Measurements from ENCODE around the gene LETM1.

The LETM1 gene

DNA sequence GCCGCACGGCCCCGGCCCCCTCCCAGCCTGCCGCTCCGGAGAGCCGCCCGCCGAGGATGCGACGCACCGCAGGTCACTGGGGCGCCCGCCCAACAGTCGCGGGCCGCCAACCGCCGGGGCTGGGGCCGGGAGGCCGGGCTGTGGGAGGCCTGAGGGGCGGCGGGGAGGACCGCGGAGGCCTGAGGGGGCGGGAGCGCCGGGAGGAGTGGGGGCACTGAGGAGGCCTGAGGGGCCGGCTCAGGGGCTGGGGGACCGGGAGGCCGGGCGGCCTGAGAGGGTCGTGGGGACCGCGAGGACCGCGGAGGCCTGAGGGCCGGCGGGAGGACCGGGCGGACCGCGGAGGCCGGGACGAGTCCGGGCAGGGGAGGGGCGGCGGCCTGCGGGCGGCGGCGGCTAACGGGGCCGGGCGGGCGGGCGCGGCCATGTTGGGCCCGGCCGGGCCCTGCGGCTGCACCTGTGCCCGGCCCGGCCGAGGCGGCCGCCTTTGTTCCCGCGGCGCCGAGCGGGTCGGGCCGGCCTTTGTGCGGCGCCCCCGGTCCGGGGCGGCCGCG lies 15.6 kb upstream of the LETM1 start:
- Histone ChIP-seq H3K4me3 (ENCODE audit: low read depth in 1 of 2, low read length in 2 of 2) (peak overlapping the region in 1 of 2 donors; percentile 85), H3K27me3 (ENCODE audit: low read depth, low read length) (no peaks in the 10 kb centered on the region), H3K4me1 (ENCODE audit: control insufficient read depth in 1 of 2, insufficient read depth in 2 of 2, low read length in 2 of 2) (peaks cover 0 to 11% of the 10 kb centered on the region in 2 donors), H3K27ac (ENCODE audit: low read length) (no peak overlapping the region), H3K36me3 (ENCODE audit: control insufficient read depth in 1 of 2, insufficient read depth in 2 of 2, low read length in 2 of 2) (no peaks in the 10 kb centered on the region), H3K9me3 (ENCODE audit: control insufficient read depth in 1 of 2, low read length in 2 of 2) (no peaks in the 10 kb centered on the region)

- peaks cover 0 to 11% of the 10 kb centered on the region in 2 donors for H3K4me1 ChIP-seq (ENCODE audit: control insufficient read depth in 1 of 2, insufficient read depth in 2 of 2, low read length in 2 of 2)
- H3K4me3 ChIP-seq (ENCODE audit: low read depth in 1 of 2, low read length in 2 of 2), result peak within 1 kb of the TSS; percentile 71 to 85
- peak within 1 kb of the TSS; percentile 87 for H3K27ac ChIP-seq (ENCODE audit: low read length)
- no peaks in the 10 kb centered on the region for H3K27me3 ChIP-seq (ENCODE audit: low read depth, low read length)
- H3K9me3 ChIP-seq (ENCODE audit: control insufficient read depth in 1 of 2, low read length in 2 of 2), result no peaks in the 10 kb centered on the region
- no peaks in the 10 kb centered on the region for H3K36me3 ChIP-seq (ENCODE audit: control insufficient read depth in 1 of 2, insufficient read depth in 2 of 2, low read length in 2 of 2)
Observed at GRCh38 chr4:1870578-1871443, 14.9 kb upstream of the LETM1 start, which contains the start of gene NSD2. TSS of gene NSD2 (plus strand) at chr4:1871393. CDS start at chr4:1900655, 29,262 bp downstream.

DNA sequence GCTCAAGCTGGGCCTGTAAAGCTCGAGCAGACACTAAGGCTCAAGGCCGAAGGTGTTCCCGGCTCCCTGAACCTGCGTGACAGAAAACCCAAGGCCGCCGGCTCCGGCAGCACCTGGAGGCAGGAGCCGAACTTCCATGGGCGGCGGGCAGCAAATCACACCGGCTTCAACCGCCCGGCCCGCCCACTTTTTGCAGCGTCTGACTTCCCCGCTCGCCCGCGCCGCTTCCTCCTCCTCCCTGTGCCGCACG lies 14.3 kb upstream of the LETM1 start:
- Histone ChIP-seq H3K36me3 (ENCODE audit: control insufficient read depth in 1 of 2, insufficient read depth in 2 of 2, low read length in 2 of 2) (no peaks in the 10 kb centered on the region), H3K4me1 (ENCODE audit: control insufficient read depth in 1 of 2, insufficient read depth in 2 of 2, low read length in 2 of 2) (peaks cover 0 to 11% of the 10 kb centered on the region in 2 donors), H3K9me3 (ENCODE audit: control insufficient read depth in 1 of 2, low read length in 2 of 2) (no peaks in the 10 kb centered on the region), H3K27ac (ENCODE audit: low read length) (peak overlapping the region; percentile 87), H3K27me3 (ENCODE audit: low read depth, low read length) (no peaks in the 10 kb centered on the region), H3K4me3 (ENCODE audit: low read depth in 1 of 2, low read length in 2 of 2) (peak overlapping the region; percentile 44 to 80)

DNA sequence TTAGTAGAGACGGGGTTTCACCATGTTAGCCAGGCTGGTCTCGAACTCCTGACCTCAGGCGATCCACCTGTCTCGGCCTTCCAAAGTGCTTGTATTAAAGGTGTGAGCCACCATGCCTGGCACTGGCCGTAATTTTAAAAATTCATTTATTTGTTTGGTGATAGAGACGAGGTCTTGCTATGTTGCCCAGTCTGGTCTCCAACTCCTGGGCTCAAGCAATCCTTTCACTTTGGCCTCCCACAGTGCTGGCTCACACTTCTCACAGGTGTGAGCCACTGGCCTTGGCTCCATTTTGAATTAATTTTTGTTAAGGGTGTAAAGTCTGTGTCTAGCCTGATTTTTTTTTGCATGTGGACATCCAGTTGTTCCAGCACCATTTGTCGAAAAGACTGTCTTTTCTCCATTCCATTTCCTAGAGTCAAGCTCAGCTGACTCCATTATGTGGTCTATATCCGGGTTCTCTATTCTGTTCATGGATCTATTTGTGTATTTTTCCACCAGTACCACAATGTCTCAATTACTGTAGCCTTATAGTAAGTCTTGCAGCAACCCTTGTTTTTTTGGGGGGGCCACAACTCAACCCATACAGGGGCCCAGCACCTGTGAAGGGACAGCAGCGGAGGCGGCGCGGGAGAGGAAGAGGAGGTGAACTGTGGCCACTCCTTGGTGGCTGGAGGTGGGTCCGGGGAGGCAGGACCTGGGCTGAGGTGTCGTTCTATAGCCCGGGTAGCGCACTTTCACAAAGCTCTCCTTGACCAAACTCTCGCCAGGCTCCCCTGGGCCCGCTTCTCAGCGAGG lies 13.8 kb upstream of the LETM1 start:
- Histone ChIP-seq H3K27ac (ENCODE audit: low read length) (peak overlapping the region; percentile 87), H3K4me3 (ENCODE audit: low read depth in 1 of 2, low read length in 2 of 2) (peak overlapping the region; percentile 44 to 80), H3K4me1 (ENCODE audit: control insufficient read depth in 1 of 2, insufficient read depth in 2 of 2, low read length in 2 of 2) (peaks cover 0 to 11% of the 10 kb centered on the region in 2 donors), H3K36me3 (ENCODE audit: control insufficient read depth in 1 of 2, insufficient read depth in 2 of 2, low read length in 2 of 2) (no peaks in the 10 kb centered on the region), H3K9me3 (ENCODE audit: control insufficient read depth in 1 of 2, low read length in 2 of 2) (no peaks in the 10 kb centered on the region), H3K27me3 (ENCODE audit: low read depth, low read length) (no peaks in the 10 kb centered on the region)

DNA sequence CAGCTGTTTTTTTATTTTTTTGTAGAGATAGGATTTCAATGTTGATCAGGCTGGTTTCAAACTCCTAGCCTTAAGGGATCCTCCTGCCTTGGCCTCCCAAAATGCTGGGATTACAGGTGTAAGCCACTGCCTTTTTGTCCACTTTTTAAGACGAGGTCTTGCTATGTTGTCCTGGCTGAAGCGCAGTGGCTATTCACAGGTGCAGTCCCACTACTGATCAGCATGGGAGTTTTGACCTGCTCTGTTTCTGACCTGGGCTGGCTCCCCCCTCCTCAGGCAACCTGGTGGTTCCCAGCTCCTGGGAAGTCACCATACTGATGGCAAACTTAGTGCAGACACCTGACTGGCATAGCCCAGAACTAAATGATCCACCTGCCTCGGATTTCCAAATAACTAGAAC lies 13.0 kb upstream of the LETM1 start:
- Histone ChIP-seq H3K4me1 (ENCODE audit: control insufficient read depth in 1 of 2, insufficient read depth in 2 of 2, low read length in 2 of 2) (peaks cover 0 to 11% of the 10 kb centered on the region in 2 donors), H3K36me3 (ENCODE audit: control insufficient read depth in 1 of 2, insufficient read depth in 2 of 2, low read length in 2 of 2) (no peaks in the 10 kb centered on the region), H3K9me3 (ENCODE audit: control insufficient read depth in 1 of 2, low read length in 2 of 2) (no peaks in the 10 kb centered on the region), H3K4me3 (ENCODE audit: low read depth in 1 of 2, low read length in 2 of 2) (no peak overlapping the region), H3K27ac (ENCODE audit: low read length) (no peak overlapping the region), H3K27me3 (ENCODE audit: low read depth, low read length) (no peaks in the 10 kb centered on the region)

- no peaks in the 10 kb centered on the region for H3K36me3 ChIP-seq (ENCODE audit: control insufficient read depth in 1 of 2, insufficient read depth in 2 of 2, low read length in 2 of 2)
- peaks cover 0 to 11% of the 10 kb centered on the region in 2 donors for H3K4me1 ChIP-seq (ENCODE audit: control insufficient read depth in 1 of 2, insufficient read depth in 2 of 2, low read length in 2 of 2)
- no peaks in the 10 kb centered on the region for H3K27me3 ChIP-seq (ENCODE audit: low read depth, low read length)
- H3K4me3 ChIP-seq (ENCODE audit: low read depth in 1 of 2, low read length in 2 of 2), result no peak overlapping the region
- no peak overlapping the region for H3K27ac ChIP-seq (ENCODE audit: low read length)
- no peaks in the 10 kb centered on the region for H3K9me3 ChIP-seq (ENCODE audit: control insufficient read depth in 1 of 2, low read length in 2 of 2)
Observed at GRCh38 chr4:1868293-1868692, 12.3 kb upstream of the LETM1 start.

GRCh38 chr4:1866189-1866661 lies 10.3 kb upstream of the LETM1 start:
- Histone ChIP-seq H3K4me3 (ENCODE audit: low read depth in 1 of 2, low read length in 2 of 2) (no peak overlapping the region), H3K9me3 (ENCODE audit: control insufficient read depth in 1 of 2, low read length in 2 of 2) (no peaks in the 10 kb centered on the region), H3K27me3 (ENCODE audit: low read depth, low read length) (no peaks in the 10 kb centered on the region), H3K4me1 (ENCODE audit: control insufficient read depth in 1 of 2, insufficient read depth in 2 of 2, low read length in 2 of 2) (peaks cover 0 to 8% of the 10 kb centered on the region in 2 donors), H3K36me3 (ENCODE audit: control insufficient read depth in 1 of 2, insufficient read depth in 2 of 2, low read length in 2 of 2) (no peaks in the 10 kb centered on the region), H3K27ac (ENCODE audit: low read length) (no peak overlapping the region)

GRCh38 chr4:1864076-1865008 lies 8.4 kb upstream of the LETM1 start:
- Histone ChIP-seq H3K36me3 (ENCODE audit: control insufficient read depth in 1 of 2, insufficient read depth in 2 of 2, low read length in 2 of 2) (no peaks in the 10 kb centered on the region), H3K27me3 (ENCODE audit: low read depth, low read length) (no peaks in the 10 kb centered on the region), H3K9me3 (ENCODE audit: control insufficient read depth in 1 of 2, low read length in 2 of 2) (no peaks in the 10 kb centered on the region), H3K4me1 (ENCODE audit: control insufficient read depth in 1 of 2, insufficient read depth in 2 of 2, low read length in 2 of 2) (no peaks in the 10 kb centered on the region), H3K4me3 (ENCODE audit: low read depth in 1 of 2, low read length in 2 of 2) (no peak overlapping the region), H3K27ac (ENCODE audit: low read length) (no peak overlapping the region)

- no peaks in the 10 kb centered on the region for H3K36me3 ChIP-seq (ENCODE audit: control insufficient read depth in 1 of 2, insufficient read depth in 2 of 2, low read length in 2 of 2)
- no peaks in the 10 kb centered on the region for H3K4me1 ChIP-seq (ENCODE audit: control insufficient read depth in 1 of 2, insufficient read depth in 2 of 2, low read length in 2 of 2)
- no peaks in the 10 kb centered on the region for H3K27me3 ChIP-seq (ENCODE audit: low read depth, low read length)
- no peaks in the 10 kb centered on the region for H3K9me3 ChIP-seq (ENCODE audit: control insufficient read depth in 1 of 2, low read length in 2 of 2)
- no peak overlapping the region for H3K4me3 ChIP-seq (ENCODE audit: low read depth in 1 of 2, low read length in 2 of 2)
- no peak overlapping the region for H3K27ac ChIP-seq (ENCODE audit: low read length)
Observed at GRCh38 chr4:1863297-1864033, 7.5 kb upstream of the LETM1 start.

DNA sequence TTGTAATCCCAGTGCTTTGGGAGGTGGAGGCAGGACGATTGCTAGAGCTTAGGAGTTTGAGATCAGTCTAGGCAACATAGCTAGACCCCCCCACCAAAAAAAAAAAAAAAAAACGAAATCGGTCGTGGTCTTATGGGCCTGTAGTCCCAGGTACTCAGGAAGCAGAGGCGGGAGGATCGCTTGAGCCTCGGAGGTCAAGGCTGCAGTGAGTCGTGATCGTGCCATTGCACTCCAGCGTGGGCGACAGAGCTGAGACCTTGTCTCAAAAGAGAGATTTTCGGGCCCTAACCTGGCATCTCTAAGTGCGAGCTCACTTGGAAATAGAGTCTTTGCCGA lies 7.0 kb upstream of the LETM1 start:
- no peak overlapping the region for H3K27ac ChIP-seq (ENCODE audit: low read length)
- H3K27me3 ChIP-seq (ENCODE audit: low read depth, low read length), result no peaks in the 10 kb centered on the region
- H3K9me3 ChIP-seq (ENCODE audit: control insufficient read depth in 1 of 2, low read length in 2 of 2), result no peaks in the 10 kb centered on the region
- no peaks in the 10 kb centered on the region for H3K4me1 ChIP-seq (ENCODE audit: control insufficient read depth in 1 of 2, insufficient read depth in 2 of 2, low read length in 2 of 2)
- no peak overlapping the region for H3K4me3 ChIP-seq (ENCODE audit: low read depth in 1 of 2, low read length in 2 of 2)
- no peaks in the 10 kb centered on the region for H3K36me3 ChIP-seq (ENCODE audit: control insufficient read depth in 1 of 2, insufficient read depth in 2 of 2, low read length in 2 of 2)

Measured in muscle layer of duodenum (tissue), 2 donors.